Suppressor macrophage (primary cell): Measurements from ENCODE around the gene ZFYVE28.

Source experiments
- DNase-seq, 4 experiments: peaks; one replicate each; pipeline ENCODE4 v3.0.0-alpha.2; 2020 to 2022

The ZFYVE28 gene

DNA sequence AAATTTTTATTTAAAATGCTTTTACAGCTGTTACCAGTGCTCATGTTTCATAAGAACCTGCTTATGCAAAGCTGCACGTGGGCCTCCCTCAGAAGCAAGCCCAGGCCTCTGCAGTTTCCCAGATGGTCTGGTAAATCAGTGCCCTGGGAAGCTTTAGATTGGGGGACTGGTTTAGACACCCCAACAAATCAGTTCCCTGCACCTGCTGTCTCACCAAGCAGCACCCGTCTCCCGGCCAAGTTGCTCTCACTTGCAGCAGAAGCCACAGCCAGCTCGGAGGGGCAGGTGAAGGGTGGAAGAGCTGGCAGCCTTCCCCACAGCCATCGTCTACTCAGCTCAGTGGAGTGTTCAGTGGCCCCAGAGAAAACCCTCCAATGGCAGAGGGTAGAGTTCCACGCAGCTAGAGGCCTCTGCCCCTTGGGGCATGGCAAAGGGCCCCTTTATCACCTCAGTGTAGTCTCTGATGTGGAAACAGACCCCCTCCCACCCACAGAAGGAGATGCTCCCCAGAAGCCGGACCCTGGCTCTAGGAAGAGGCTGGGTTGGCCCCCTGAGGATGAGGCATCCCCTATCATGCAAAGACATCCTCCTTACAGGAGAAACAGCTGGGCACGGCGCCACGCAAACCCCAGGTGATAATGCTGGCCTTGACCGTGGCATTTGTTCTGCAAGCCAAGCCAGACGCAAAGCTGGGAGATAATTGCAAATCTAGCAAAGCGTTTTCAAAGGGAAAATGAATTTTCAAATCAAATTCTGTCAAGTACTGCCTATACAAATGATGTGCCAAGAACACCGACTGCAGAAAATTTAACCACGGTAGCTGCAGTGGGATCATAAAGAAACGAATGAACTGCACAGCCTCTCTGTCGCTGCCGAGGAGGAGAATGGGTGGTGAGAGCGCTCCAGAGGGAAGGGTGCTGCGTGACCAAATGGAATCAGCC, 51.9 kb downstream of the ZFYVE28 start:
- no peak for DNase-seq

DNA sequence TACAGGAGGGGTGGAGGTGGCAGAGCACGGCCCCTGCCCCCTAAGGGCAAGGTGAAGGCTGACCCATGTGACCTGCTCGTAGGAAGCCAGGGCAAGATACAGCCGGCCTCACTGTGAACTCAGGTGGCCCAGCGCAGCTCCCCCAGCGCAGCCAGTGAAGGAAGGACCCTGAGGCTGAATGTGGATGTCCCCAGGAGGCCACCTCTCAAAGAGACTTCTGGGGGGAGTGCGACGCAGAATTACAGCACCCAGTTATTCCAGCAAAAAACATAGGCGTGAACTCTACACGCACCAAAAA, 52.6 kb downstream of the ZFYVE28 start:
- DNase-seq, result no peak

DNA sequence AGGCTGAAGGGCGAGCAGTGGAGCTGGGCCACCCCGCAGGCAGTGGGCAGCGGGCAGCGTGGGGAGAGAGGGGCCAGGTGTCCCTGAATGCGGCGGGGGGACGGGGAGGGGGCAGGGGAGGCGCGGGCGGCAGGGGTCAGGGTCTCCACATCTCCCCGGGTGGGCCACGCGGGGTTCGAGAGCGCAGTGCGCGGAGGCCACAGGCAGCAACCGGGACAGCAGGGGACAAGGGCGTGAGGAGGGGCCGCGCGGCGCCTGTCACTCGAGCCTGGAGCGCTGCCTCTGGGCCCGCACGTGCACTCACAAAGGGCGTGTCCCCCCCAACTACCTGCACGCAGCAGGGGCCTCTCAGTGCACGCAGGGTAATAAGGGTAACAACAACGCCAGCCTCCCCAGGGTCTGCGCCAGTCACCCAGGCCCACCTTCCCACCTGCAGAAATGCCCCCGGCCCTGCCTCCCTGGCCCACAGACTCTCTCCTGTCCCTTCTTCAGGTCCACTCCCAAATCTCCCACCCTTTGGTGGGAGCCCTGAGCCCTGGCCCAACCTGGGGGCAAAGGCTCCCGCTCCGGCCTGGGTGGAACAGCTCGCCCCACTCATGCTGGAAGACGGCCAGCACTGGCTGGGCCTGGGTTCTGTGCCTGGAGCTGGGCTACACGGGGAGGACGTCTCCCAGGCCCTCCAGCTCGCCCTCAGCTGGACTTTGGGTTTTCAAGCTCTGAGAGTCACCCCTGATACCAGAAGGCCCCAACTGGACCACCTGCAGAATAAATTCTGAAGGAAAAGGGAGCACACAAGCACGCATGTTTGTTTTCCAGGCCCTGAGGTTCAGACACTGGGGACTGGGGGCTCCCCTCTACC, 53.2 kb downstream of the ZFYVE28 start:
- no peak for DNase-seq

DNA sequence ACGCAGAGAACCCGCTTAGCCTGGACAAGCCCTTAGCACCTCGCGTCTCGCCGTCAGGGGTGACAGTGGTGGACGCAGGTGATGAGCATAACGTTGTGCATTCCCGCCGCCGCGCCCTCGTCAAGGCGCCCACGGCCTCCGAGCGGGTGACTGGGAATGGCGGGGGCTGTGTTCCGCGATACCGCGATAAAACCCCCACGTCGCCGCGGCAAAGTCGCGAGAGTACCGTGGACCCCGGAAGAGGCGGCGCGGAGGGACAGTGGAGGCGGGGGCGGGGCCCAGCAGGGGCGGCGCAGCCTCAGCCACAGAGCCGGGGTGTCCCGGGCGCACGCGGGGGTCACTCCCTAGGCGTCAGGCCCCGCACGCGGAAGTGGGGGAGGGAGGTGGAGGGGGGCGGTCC, 53.8 kb downstream of the ZFYVE28 start:
- peak; percentile 21 to 61 (median 52) for DNase-seq

DNA sequence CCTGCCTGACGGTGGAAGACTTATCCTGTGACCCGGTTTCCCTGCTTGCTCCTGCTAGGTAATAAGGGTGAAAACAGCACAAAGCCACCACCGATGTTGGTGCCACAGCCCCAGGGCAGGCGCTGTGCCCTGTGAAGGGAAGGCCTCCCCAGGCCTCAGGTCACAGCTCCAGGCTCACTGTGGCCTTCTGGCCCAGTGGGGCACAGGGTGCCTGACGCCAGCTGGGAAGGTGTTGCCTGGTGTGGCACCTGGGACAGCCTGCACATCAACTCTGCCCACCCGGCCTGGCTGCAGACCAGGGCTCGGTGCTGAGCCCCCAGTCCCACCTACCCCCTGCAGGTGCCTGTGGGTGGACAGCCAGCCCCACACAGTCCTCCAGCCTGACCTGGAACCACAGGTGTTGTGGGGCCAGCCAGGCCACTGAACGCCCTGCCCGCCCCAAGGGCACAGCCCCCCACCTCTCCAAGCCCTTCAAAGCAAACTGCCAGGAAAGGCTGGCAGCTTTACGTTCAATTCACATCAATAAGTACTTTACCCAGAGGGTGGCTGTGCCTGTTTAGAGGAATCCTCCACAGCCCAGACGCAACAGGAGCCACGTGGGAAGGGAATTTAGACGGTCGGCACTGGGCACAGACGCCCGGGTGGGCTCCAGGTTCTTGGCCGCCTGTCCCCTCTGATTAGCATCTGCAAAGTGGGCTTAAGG, 54.3 kb downstream of the ZFYVE28 start:
- DNase-seq, result no peak

DNA sequence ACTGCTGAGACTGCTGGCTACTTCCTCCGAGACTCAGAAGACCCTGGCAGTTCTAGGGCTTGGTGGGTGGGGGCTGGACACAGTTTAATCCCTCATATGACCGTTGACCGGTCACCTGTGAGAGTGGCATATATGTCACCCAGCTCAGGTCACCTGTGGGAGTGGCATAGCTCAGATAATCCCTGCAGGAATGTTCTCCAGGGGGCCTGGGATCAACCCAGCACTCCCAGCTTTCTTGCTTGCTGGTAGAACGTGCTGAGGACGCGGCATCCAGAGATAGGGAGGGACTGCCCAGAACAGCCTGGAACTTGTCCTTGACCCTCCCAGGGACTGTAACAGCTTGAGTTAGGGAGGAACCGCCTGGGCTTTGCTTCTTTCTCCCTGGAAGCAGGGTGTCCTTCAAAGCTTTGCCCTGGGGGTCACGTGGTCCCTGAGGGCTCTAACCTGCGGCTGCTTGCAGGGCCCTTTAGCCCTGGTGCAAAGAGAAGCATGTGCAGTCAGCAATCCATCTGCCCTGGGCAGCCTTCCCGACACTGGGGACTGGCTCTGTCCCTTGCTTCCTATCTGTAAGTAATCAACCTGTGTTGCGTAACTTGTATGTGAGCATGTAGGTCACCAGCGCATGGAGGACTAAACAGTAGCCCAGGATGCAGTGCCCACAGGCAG, 55.3 kb downstream of the ZFYVE28 start:
- peak; percentile 30 to 63 (median 58) for DNase-seq

DNA sequence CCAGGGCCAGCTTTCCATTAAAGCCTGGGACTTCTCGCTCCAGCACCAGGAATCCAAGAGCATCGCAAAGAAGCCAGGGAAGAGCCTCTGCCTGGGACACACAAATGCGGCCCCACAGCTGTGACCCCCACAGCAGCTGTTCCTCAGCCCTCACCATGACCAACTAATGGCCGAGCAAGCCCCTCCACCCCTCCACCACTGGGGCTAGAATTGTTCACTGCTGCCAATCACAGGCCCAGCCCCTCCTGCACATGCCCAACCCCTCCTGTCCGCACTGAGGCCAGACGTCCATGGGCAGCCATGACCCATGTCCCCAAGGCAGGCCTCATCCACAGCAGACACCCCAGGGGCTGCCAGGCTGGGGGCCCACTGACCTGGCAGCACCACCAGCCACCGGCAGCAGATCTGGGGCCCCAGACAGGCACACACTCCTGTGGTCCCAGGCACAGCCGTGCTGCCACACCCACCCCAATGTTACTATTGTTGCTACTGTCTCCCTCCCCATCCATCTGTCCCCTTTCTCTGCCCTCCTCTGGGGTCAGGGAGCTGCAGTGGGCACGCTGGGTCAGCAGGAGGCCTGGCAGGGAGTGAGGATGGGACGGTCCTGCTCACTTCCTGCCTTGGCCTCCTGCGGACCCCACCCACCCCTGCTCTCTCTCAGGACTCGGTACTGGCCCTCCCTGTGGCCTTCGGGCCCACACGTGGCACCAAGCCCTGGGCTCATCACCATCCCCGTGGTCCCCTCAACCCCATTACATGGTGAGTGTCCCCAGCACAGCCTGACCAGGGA, 56.0 kb downstream of the ZFYVE28 start:
- no peak for DNase-seq

DNA sequence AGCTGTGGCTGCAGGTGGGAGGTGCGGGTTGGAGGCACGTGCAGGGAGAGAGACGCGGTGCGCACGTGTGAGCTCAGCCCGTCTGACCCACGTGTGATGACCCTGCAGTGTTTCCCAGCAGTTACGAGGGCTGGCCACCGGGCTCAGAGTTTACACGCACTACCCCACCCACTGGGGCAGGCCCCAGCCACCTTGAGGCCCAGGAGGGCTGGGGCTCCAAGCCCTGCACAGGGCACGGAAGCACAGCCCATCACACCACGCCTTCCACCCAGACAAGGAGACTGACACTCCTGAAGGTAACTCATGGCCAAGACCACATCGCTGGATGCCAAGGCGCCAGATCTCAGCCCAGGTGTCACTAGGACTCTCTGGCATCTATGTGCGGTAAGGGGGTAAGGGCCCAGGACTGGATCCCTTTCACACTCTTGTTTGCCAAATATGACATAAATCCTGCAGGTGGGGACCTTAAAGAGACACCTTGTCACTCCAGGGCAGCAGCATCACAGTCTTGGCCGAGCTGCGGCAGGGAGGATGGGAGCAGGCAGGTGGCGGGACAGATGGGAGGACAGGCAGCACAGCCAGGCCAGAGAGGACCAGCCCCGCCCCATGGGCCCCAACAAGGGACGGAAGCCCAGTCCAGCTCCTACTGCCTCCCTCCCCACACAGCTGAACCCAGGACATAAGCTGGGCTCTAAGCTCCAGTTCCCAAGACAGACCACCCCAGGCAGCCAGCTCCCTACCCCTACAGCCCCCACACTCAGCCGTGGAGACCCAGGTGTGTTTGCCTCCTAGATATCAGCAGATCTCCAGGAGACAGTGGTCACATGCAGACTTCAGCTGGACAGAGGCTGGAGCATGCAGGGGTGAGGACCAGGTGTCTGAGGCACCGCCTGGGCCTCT, 56.8 kb downstream of the ZFYVE28 start:
- no peak for DNase-seq

DNA sequence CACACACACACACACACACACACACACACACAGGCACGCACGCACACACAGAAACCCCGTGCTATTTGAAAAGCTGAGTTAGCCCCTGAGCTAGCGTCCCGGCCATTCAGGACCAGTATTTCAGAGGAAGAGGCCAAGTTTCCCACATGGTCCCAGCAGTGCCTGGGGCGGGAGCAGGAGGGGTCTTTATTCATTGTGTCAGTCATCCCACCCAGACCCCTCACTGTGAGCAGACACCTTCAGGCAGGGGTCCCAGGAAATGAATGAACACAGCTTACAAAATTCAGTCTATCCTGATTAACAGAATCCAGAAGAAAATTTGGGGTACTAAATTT, 58.1 kb downstream of the ZFYVE28 start:
- no peak for DNase-seq

DNA sequence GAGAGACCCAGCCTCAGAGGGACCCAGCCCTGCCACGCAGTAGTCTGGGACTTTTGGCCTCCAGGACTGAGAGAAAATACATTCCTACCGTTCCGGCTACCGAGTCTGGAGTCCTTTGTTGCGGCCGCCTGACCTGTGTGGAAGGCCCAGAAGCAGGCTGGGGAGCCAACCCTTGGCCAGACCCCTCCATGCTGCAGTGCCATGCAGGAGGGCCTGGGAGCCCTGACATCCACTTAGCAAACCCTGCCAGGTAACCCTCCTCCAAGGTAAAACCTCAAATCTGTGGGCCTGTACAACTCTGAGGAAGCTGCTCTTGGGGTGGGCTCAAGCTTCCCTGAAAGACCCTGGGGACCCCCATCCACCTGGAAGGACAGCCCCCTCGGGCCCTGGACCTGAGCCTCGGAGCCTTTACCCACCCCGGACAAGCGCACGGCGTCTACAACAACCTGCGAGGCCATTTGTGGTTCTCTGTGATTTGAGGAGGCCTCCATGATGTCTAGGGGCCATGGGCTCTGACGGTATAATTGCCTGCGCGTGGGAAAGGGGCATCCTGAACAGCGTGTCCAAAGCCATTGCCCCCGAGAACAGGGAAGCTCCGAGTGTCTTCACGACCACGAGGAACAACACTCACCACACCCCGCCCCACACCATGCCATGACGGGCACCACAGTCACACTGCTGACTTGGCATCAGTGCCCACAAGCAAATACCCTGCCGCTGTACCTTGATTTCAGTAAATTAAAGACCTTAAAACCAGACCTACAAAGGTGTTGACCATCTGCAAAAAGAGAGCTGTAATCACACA, 58.7 kb downstream of the ZFYVE28 start:
- no peak for DNase-seq

DNA sequence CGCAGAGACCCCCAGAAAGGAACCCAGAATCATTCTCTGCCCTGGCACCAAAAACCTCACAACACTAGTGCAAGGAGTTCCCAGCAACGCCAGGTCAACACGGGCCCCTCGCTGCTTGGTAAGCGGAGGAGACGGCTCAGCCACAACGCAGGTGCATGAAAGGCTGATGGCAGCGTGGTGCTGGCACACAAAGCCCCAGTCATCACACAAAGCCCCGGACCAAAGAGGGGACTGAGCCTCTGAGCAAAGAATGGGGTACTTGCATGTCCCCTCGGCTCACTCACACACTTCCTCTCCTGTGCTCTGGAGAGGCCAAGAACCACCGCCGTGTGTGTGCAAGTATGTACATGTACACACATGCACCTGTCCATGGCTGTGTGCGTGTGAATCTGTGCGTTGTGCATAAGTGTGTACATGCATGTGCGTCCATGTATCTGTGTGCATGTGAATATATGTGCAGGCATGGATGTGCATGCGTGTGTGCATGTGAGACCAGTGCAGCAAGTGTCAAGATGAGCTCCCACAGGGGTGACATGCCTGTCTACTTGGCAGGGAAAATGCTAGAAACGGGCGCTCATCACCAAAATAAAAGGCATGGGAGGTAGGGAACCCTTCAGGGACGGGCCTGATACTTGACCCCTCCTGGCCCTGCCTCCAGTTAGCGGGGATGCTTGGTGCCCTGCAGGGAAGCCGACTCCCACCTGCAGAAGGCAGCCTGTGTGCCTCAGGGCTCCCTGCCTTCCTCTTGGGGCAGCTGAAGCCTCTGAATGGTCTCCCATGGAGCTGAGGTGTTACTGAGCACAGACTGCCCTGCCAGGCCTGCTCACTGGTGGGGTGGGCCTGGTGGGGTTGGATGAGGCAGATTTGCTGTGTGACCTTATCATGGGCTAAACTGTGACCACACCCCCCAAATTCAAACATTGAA, 60.4 kb downstream of the ZFYVE28 start:
- DNase-seq, result no peak

DNA sequence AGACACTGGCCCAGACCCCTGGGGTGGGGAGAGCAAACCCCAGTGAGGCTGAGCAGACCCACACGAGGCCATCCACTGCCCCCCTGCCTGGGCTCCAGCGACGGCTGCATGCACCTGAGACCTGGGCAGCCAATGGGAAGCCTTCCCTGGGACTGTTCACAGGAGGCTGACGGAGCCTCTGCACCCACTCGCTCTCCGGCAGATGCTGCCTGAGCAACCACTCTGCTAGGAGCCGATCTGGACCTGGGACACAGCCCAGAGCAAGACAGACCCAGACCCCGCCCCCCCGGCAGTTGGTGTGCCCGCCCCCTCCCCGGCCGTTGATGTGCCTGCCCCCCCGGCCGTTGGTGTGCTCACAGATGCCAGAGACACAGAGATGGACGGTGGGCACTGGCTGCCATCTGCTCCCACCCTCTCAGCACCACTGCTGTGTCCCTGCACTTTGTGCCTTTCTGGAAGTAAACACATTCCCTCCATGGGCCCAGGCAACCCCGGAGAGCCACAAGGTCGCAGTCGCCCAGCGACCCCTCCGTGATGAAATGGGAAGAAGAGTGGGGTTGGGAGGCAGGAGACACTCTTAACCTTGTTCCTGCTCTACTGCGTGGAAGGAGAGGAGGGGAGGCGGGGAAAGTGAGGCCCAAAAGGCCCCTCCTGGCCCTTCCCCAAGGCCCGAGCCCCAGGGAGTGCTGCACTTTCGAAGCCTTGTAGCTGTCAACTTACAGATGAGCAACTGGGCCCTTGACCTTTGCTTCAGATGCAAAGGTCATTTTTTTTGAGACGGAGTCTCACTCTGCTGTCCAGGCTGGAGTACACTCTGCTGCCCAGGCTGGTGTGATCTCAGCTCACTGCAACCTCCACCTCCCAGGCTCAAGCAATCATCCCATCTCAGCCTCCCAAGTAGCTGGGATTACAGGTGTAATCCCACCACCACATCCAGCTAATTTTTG, 62.0 kb downstream of the ZFYVE28 start:
- DNase-seq, result no peak

DNA sequence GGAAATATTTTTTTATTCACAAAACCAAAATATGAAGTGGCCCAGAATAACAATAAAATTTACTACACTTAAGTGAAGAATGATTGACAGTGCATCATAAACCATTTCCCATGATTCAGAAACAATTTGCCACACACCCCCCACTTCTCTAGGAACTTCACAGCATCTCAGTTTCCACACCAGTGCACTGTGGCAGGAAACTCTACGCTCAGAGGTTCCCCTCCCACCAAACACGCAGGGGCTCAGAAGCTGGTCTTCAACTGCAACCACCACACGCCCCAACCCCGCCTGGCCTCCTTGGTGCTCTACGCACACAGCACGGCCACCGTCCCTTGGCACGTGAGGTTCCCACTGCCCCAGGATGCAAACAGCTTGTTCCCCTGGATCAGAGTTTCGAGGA, 63.7 kb downstream of the ZFYVE28 start:
- DNase-seq, result no peak

DNA sequence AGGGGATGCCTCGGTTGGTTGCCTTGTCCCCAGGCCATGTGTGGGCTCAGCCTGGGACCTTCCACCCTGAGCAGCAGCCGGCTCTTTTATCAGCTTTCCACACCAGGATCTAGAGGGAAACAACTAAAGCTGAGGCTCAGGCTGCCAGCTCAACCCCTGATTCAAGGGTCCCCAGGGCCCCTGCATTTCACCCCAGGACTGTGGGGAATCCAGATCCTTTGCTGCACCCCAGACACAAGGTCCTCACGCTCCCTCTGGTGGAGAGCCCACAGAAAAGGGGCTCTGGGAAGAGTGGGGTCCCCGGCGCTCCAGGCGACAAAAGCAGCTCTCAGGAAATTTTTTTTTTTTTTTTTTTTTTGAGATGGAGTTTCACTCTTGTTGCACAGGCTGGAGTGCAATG, 64.3 kb downstream of the ZFYVE28 start:
- DNase-seq, result no peak

DNA sequence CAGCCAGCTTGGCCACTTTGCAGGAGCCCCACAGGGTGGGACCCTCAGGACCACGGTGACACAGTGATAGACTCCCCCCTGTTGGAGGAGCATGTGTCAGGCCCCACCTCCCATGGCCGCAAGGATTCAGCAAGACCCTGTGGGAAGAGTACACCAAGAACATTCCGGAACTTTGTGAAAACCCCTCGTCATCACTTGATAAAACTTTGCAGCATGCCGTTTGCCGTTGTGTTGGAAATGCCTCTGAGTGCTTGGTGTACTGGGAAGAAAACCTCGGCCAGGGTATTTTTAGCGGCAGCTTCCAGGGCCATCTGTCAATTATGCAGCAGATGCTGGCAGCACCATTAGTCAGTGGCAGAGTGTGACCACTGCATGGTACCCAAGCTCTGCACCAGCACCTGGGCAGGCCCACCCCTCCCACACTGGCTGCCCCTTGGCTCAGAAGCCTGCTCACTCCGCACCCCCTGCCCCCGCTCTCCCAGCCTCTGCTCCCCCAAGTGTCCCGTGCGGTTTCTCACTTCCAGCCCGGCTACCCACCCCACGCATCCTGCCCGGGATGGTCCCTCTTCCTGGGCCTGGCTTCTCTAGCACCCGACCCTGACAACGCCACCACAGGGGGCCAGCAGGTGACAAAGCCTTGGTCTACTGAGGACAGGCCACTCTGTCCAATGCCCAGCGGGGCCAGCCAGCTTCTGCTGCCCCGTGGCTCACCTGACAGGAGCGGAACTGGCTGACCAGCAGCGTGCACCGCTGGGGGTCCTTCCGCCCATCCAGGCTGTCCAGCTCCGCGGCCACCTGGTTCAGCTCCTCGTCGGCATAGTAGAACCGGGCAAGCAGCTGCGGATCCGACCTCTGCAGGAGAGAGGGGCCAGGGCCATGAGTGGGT, 65.0 kb downstream of the ZFYVE28 start:
- no peak for DNase-seq

DNA sequence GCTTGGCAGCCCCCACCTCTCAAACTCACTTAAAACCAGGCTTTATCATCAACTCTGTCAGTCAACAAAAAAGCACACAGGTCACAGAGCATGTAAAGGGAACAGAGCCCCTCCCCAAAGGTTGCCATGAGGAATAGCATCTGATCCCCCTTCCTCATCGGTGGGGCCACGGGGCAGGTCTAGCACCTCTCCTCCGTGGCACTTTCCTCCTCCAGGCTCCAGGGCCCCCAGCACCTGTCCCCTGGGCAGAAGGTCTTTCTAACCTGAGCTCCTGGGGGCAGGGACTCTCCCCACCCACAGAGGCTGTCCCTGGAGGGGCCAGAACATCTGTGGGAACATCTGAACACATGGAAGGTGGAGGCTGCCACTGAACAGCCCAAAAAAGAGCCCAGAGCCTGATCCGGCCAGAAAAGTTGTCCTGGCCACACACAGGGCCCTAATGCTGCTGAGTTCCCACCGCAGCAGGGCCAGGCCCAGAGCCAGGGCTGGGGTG, 65.7 kb downstream of the ZFYVE28 start:
- DNase-seq, result no peak
